Inflammatory macrophage treated with lipopolysaccharide for 4 hours (primary cell): ENCODE data around the gene MTHFR.

Experiments
- DNase-seq: peaks from one replicate; pipeline ENCODE4 v3.0.0-alpha.2; 2020

Gene MTHFR

DNA sequence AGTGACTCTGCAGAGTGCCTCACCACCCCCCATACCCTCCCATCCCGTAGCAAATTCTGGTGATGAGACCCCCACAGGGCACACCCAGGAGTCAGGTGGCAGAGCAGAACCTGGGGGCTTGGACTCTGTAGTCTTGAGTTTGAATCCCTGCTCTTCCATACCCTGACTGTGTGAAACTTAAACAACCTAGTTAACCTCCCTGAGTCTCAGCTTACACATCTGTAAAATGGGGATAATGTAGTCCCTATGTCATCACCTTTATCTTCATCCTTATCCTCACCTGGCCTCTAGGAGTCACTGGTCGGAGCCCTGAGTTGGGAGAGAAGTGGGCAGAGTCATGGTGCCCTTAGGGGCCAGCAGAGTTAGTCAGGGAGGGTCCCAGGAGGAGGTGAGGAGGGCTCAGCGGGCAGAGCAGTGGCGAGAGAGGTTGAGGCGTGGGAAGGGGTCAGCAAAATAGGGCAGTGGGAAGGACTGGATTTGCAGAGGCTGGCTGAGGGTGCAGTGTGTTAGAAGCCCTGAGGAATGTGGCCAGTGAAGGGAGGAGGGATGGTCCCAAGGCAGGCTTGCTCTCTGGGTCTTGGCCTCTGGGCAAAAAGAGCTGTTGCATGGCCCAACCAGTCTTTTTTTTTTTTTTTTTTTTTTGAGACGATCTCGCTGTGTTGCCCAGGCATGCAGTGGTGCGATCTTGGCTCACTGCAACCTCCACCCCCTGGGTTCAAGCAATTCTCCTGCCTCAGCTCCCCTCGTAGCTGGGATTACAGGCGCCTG is 25.2 kb downstream of the MTHFR start:
- DNase-seq: no peak

DNA sequence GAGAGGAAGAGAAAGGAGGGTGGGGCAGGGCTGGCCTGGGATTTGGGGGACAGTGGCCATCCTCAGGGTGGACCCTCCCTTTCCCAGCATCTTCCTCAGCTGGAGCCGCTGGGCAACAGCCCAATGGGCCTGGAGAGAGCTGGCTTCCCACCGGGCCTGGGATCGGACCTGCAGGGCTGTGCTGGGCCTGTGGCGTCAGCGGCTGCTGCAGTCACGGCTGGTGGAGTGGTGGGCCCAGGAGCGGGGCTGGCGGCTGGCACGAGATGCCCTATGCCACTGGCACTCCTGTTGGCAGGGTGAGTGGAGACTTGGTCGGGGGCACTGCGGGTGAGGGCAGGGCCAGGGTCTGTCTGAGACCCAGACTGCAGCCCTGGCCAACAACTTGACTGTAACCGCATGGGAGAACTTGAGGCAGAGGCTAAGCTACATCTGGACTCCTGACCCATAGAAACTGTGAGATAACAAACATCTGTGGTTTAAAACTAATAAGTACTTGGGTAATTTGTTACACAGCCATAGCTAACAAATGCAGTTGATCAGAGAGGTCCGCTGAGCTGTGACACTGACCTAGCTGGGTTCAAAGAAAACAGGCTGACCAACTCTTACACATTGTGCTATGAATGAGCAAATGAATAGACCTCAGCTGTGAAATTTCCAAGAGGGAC is 25.9 kb downstream of the MTHFR start:
- DNase-seq: no peak

DNA sequence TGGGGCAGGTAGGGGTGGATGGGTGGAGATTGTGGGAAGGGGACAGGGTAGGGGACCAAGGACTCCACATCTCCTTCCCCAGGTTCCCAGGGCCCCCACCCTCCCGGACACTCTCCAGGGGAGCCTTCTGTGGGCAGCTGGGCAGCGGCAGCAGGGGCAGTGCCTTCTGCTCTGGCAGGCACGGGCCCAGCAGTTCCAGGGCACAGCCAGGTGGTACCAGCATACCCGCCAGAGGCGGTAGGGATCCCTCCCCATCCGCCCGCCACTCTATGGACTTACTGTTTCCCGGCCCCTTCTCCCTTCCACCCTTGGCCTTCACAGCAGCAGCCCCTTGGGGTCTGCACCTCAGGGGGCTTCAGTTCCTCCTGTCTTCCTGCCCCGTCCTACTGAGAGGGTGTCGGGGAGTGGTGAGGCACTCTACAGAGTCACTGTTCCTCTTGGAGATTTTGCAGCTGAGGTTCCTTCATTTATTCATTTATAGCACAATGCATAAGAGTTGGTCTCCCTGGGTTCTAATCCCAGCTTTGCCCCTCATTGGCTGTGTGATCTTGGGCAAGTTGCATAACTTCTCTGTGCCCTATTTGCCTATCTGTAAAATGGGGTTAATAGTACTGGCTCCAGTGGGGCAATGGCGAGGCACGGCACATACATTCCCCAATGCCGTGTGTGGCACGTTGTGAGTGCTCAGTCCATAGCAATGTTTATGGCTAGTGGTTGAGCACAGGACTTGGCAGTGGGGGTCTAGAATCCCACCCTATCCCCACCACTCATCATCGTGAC is 26.7 kb downstream of the MTHFR start:
- no peak for DNase-seq

DNA sequence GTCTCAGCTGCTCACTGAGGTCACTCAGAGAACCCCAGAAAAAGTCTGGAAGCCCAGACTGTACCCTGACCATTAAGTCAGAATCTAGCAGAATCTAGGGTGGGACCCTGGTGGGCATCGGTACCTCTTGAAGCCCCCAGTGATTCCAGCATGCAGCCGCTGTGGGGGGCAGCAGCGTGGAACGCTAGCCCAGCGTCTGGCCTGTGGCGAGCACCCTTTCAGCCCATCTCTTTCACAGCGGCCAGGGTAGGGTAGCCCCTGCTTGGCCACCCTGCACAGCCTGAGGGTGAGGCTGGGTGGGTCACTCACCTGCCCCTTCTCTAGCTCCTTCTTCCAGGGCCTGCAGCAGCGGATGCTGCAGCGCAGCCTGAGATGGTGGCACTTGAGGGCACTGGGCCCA is 27.4 kb downstream of the MTHFR start:
- no peak for DNase-seq

DNA sequence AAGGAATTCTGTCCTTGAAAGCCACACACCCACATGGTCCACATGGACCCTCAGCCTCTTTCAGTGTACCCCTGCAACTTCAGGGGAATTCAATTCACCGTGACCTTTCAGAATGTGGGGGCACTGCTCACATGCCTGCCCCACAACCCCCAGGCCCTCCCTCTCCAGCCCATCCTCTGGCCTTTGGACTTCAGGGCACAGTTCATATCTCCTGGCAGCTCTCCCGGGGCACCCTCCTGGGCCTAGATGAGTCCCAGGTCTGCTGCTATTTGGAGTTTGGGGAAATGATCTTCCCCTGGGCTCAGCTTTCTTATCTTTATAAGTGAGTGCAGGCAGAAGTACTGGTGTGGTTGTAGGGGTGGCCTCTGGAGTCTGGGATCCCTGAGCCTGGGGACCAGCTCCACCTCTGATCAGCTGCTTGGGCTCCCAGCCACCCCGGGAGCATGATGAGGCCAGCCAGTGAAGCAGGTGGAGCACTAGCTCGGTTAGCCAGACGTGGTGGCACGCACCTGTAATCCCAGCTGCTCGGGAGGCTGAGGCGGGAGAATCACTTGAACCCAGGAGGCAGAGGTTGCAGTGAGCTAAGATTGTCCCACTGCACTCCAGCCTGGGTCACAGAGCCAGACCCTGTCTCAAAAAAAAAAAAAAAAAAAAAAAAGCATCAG is 28.0 kb downstream of the MTHFR start:
- no peak for DNase-seq

DNA sequence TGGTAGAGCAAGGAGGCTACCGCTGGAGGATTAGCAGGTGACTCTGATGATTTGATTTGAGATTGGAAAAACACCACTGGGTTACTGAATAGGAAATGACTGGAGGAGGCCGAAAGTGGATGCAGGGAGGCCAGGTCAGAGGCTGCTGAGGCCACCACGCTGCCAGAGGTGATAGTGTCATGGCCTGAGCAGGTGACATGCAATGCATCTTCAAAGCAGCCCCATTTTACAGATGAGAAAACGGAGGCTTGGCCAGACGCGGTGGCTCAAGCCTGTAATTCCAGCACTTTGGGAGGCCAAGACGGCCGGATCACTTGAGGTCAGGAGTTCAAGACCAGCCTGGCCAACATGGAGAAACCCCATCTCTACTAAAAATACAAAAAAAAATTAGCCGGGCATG is 31.0 kb downstream of the MTHFR start:
- DNase-seq: no peak

DNA sequence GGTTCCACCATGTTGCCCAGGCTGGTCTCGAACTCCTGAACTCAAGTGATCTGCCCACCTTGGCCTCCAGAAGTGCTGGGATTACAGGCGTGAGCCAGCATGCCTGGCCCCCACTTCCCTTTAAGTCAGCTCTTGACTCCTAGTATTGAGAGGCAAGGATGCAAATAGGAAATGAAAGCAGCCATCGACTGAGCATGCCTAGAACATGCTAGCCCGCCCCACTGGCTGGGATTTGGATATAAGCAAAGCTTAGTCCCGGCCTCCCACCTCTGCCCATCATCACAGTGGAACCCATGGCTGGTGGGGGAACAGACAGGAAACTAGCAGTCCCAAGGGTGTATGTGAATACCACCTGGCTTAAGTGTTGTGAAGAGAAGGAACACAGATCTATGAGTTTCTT is 33.3 kb downstream of the MTHFR start:
- peak; percentile 50 for DNase-seq

DNA sequence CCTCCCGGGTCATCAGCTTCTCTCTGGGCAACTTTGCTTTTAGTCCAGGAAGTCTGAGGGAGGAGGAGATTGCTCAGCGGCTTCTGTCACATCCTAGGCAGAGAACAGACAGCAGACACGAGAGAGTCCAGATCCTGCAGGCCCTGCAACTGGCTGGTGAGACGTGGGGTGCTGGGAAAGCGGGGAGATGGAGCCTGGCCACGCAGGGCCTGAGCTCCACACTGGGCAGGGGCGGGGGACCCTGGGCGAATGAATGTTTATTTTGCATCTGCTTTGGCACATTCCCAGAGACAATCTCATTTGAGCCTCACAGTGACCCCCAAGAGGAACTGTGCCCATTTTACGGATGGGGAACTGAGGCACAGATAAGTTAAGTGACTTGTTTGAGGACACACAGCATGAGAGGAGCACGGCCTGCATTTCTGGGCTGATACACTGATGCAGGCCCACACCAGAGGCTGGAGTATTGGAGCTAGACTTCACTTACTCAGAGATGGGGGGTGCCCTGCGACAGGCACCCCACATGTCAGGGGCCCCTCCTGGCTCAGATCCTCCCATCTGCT is 34.2 kb downstream of the MTHFR start:
- no peak for DNase-seq

DNA sequence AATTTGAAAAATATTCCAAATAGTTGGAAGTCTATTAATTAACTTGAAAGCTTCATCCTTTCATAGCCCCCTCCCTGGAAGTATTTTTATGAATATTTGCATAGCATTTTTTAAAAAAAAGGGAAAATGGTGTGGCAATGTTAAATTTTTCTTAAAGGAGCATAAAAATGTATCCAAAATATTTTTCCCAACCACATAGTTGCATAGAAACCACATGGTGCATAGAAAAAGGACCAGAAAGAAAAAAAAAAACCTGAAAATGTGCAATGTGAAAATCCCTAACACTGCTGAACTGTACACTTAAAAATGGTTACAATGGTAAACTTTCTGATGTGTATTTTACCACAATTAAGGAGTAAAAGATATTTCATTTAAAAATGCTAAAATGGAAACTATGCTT is 35.8 kb downstream of the MTHFR start:
- no peak for DNase-seq

DNA sequence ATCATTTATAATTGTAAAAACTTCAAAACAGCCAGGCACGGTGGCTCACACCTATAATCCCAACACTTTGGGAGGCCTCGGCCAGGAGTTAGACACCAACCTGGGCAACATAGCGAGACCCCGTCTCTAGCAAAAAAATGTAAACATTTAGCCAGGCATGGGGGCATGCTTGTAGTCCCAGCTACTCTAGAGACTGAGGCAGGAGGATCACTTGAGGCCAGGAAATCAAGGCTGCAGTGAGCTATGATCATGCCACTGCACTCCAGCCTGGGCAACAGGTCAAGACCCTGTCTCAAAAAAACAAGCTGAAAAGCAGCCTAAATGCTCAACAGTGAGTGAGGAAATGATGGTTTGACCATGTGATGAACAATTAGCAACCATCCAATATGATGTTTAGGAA is 36.5 kb downstream of the MTHFR start:
- DNase-seq: no peak

DNA sequence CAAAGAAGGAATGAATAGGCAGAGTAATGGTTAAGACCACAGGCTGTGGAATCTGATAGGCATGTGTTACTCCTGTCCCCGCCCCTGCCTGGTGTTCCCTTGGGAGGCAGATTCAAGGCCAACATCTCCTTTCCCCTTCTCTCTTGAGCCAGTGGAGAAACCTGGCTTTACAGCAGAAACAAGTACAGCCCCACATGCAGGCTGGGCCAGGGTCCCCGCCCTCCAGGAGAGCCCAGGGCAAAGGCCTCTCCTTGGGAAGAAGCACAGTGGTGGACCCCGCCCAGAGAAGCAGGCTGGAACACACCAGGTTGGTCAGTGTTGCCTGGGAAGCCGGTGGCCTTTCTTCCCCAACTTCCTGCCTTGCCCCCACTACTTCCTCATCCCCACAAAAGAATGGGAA is 36.9 kb downstream of the MTHFR start:
- no peak for DNase-seq

DNA sequence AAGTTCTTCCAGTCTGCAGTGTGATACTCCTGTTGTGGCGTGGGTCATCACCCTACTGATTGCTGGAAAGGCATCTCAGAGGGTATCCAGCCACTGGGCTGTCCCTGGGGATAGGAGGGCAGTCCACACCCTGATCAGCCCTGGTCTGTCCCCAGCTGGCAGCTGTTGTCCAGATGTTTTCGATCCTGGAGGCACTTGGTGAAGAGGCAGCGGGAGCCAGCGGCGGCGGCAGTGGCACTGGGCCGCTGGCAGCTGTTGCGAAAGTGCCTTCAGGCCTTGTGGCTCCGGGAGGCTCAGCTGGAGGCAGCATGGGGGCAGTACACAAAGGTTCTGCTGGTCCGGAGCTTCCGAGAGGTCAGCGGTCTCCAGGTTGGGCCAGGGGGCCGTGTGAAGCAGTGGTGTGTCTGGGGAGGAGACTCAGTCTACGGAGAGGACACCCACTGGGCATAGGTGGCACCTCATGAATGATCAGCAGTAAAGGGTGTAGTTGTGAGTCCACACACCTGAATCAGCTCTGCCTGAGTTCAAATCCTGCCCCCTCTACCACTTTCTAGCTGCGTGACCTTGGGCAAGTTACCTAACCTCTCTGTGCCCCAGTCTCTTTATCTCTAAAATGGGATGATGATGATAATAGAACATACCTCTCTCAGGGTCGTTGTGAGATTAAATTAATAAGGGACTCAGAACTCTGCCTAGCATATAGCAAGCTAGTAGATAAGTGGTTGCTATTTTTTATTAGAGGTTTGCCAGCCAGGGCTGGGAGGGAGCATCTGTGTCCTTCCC is 37.7 kb downstream of the MTHFR start:
- DNase-seq: no peak

DNA sequence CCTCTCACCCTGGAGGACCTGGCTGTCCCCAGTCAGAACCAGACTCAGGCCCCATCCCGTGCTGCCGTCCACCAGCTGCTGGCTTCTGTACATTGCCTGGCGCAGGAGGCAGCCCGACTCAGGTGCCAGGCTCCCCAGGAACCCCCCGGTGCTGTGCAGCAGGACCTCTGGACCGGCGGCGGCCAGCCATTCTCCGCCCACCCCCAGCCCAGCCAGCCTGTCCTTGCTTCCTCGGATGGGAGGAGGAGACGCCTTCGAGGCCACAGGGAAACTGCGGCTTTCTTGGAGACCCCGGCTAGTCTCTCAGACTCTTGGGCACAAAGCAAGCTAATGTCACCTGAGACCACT is 39.4 kb downstream of the MTHFR start:
- DNase-seq: no peak

DNA sequence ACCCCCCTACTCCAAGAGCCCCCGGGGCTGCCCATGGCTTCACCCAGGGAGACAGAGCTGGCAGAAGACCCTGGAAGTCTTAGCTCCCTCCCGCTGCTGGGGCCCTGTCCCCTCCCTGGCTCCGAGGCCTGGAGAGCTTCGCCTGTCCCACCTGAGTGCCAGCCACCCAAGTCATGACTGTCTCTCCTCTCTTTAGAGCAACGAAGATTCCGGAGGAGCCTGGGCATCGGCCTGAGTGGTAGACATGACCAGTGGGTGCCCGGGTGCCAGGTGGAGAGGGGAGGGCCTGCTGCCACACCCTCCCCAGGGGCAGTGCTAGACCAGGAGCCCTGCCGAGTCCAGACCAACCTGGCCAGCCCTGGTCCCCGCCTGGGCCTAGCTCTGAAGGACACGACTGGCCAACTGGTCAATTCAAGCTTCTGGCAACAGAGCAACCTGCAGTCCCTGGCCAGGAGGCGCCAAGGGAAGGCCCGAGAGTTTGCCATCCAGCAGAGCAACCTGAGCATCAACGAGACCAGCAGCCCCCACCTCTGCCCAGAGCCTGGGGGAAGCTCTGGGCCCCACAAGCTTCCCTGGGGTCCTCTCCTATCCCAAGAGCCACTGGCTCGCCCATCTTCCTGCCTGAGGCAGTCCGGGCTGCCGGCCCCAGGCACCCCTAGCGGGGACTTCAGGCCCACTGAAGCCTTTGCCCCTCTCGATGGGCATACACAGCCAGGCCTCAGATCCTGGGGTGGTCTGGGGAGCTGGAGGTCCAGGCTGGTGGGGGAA is 39.9 kb downstream of the MTHFR start:
- no peak for DNase-seq

DNA sequence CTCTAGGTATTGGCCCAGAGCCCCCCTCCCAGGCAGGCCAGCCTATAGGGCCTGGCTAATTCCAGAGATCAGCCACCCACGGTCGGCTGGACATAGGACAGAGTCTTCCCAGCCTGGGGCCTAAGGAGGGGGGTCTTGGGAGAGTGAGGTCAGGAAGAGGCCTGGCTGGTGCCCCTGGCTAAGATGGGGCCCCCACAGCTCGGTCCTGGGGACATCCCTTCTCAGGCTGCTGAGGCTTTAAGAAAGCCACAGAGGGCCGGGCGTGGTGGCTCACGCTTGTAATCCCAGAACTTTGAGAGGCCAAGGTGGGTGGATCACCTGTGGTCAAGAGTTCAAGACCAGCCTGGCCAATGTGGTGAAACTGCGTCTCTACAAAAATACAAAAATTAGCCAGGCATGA is 41.2 kb downstream of the MTHFR start:
- no peak for DNase-seq

DNA sequence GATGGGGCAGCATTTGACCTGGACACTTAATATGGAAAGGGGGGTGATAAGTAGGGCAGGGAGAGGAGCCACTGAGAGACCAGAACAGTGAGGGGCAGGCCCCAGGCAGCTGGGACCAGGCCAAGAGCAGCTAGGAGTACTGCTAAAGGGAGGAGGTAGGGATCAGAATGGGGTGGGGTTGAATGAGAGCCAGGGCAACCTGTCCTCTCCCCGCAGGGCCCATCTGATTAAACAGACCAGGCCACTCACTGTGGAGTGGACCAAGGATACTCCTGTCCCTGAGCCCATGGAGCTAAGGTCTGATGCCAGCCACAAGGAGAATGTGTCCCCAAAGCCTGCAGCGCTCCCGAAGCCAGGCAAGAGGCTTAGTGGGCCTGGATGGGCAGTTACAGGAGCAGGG is 41.6 kb downstream of the MTHFR start:
- no peak for DNase-seq

DNA sequence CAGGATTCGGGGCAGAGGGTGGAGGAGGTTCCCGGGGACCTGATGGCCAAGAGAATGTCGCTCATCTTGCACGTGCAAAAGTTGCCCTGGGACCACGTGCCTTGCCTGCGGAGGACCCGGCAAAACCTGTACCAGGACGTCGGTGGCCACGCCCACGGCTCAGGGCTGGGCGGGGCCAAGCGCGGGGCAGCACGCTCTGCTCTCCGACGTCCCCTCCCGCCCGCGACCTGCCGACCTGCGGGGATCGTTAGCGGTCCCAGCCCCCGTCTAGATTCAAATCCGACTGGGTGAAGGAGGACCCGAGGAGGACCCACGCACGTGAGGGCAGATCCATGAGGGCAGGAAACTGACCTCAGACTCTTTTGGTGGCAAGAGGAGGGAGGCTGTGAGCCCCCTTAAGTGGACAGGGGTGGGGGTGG is 43.8 kb downstream of the MTHFR start, which contains the start of gene C1orf167:
C1orf167 (plus strand) TSS at position 206 of the 419 bp plus-strand sequence. CDS start 2,208 bp downstream, outside the sequence.
- DNase-seq: peak; percentile 8

DNA sequence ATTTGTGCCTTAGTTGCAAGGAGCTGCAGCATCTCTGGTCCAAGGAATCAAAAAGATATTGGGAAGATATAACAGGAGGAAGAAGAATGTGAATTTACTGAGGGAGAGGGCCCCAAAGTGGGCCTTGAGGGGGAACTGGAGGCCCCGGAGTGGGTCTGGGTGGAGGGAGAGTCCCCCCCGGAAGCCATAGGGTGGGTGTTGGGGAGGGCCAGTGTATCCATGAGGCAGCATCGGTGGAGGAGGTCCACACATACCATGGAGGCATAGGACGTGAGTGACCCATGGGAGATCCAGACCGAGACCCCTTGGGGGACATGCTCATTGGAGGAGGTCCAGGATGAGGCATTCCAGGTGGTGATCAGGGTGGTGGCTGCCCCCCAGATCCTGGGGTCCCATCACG is 44.5 kb downstream of the MTHFR start:
- DNase-seq: no peak

DNA sequence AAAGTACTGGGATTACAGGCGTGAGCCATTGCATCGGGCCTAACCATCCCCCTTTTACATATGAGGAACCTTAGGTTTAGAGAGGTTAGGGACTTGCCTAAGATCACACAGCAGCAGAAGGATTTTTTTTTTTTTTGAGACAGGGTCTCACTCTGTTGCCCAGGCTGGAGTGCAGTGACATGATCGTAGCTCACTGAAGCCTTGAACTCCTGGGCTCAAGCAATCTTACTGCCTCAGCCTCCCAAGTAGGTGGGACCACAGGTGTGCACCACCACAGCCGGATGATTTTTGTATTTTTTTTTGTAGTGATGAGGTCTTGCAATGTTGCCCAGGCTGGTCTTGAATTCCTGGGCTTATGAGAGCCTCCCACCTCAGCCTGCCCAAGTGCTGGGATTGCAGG is 46.0 kb downstream of the MTHFR start:
- DNase-seq: no peak

DNA sequence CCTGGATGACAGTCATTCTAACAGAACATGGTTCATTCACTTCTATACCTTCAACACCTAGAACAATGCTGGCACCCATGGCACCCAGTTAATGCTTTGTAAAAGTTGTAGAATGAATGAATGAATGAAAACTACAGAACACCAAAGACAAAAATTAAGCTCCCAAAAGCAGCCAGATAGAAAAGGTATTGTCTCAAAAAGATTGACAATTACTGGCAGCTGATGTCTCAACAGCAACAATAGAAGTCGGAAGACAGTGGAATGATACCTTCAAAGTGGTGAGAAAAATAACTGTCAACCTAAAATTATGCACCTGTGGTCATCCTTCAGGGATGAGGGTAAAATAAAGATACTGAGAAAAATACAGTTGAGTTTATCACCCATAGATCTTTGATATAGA is 48.7 kb downstream of the MTHFR start:
- no peak for DNase-seq

DNA sequence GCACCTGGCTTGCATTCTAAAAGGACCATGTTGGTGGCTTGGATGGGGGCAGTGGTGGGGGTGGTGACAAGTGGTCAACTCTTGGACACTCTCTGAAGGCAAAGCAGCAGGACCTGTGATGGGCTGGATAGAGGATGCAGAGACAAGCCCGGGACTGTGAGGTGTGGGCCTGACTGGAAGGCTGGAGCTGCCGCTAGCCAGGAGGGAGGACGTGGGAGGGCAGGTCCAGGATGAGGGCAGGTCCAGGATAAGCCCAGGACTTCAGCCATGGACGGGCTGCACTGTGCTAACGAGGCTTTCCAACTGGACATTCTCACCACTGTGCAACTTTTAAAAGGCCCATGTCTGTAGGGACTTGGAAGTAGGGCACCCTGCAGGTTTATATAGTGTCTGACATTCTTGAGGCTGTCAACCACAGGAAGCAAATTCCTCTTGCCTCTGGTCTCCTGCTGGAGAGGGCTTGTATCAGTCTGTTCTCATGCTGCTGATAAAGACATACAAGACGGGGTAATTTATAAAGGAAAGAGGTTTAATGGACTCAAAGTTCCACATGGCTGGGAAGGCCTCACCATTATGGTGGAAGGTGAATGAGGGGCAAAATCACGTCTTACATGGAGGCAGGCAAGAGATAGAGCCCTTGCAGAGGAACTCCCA is 52.1 kb downstream of the MTHFR start:
- no peak for DNase-seq
